GM12878 (cell line): ENCODE data around the gene VAX1. TPM values are rescaled to one million over a fixed set of nuclear protein-coding genes. Genes with fewer than 3 reads are reported as not detected.

Experiments
- ATAC-seq: fragments of 200-7000 bp; cut with Tn5 transposase; 3 replicates; pipeline ENCODE4 v1.9.1; 2020; ENCODE audit warnings: mild to moderate bottlenecking, moderate library complexity
- BruUV-seq: library from RNA; stranded (reverse); fragments of 400-500 nt; replicated peaks from 2 replicates; lab custom pipeline; 2021; lab: Mats Ljungman, UMichigan
- CTCF ChIA-PET: fragments of 300-600 bp; sonication (Branson Sonifier 250); formaldehyde crosslinking; extraction: SDS; loops from one replicate; lab custom pipeline; 2021; ENCODE audit warnings: inconsistent platforms; lab: Yijun Ruan, JAX
- POLR2A ChIA-PET: fragments of 350-600 bp; formaldehyde crosslinking; extraction: SDS; loops from one replicate; lab custom pipeline; 2021; ENCODE audit warnings: inconsistent platforms; lab: Charles Lee
- RAD21 ChIA-PET: fragments of 300-600 bp; sonication (Branson Sonifier 250); formaldehyde crosslinking; loops from one replicate; lab custom pipeline; 2023; ENCODE audit warnings: antibody characterized with exemption; ENCODE audit not compliant: unreplicated experiment; lab: Charles Lee
- SMC1A ChIA-PET: fragments of 300-600 bp; sonication (Branson Sonifier 250); formaldehyde crosslinking; loops from one replicate; lab custom pipeline; 2023; ENCODE audit not compliant: unreplicated experiment, uncharacterized antibody; lab: Charles Lee
- DNase-seq: peaks from one replicate; pipeline ENCODE4 v3.0.0-alpha.2; 2011; ENCODE audit warnings: low read depth, low spot score
- FAIRE-seq: peaks from 3 replicates; lab custom pipeline; 2011; peaks lifted over from hg19 to GRCh38; lab: Jason Lieb, UNC
- H2AFZ ChIP-seq: 2 replicates; pipeline ENCODE4 v1.6.0; 2011; ENCODE audit warnings: low read depth, low read length, control low read depth; ENCODE audit not compliant: control insufficient read depth
- H3K27ac ChIP-seq: 2 replicates; pipeline ENCODE4 v1.5.1; 2011; ENCODE audit warnings: control low read depth; ENCODE audit not compliant: control insufficient read depth, insufficient read depth
- H3K27me3 ChIP-seq, 2 experiments: replicated peaks in 1 of 2; 2 replicates each; pipeline versions ENCODE4 v1.6.0 to v1.6.1; 2011; ENCODE audit warnings: low read length in 1 of 2; ENCODE audit not compliant: control insufficient read depth in 2 of 2, insufficient read depth in 2 of 2
- H3K36me3 ChIP-seq, 2 experiments: 2 replicates each; pipeline ENCODE4 v1.5.1; 2011; ENCODE audit warnings: low read length in 1 of 2; ENCODE audit not compliant: control insufficient read depth in 2 of 2, insufficient read depth in 2 of 2
- H3K4me1 ChIP-seq: 2 replicates; pipeline ENCODE4 v1.6.1; 2011; ENCODE audit warnings: mild to moderate bottlenecking, low read length, moderate library complexity, mixed read lengths; ENCODE audit not compliant: control insufficient read depth, insufficient read depth
- H3K4me2 ChIP-seq: 2 replicates; pipeline ENCODE4 v1.6.0; 2011; ENCODE audit warnings: control low read depth; ENCODE audit not compliant: control insufficient read depth, insufficient read depth
- H3K4me3 ChIP-seq: fragments of 200-600 bp; sonication (generic); 2 replicates; pipeline ENCODE4 v1.5.1; 2016
- H3K79me2 ChIP-seq: 2 replicates; pipeline ENCODE4 v1.6.0; 2011; ENCODE audit warnings: low read length; ENCODE audit not compliant: control insufficient read depth, insufficient read depth
- H3K9ac ChIP-seq: 2 replicates; pipeline ENCODE4 v1.8.0; 2011; ENCODE audit warnings: low read length, control low read depth, mixed read lengths; ENCODE audit not compliant: control insufficient read depth, insufficient read depth
- H3K9me3 ChIP-seq: replicated peaks from 3 replicates; pipeline ENCODE4 v1.5.1; 2011; ENCODE audit warnings: mild to moderate bottlenecking, low read length; ENCODE audit not compliant: control insufficient read depth, insufficient read depth
- H4K20me1 ChIP-seq: 2 replicates; pipeline ENCODE4 v1.6.0; 2011; ENCODE audit not compliant: control insufficient read depth, insufficient read depth
- CBFB ChIP-seq: IDR thresholded peaks from 2 replicates; pipeline ENCODE4 v1.6.1; 2016; ENCODE audit warnings: antibody characterized with exemption, low read depth
- CHD4 ChIP-seq: fragments of 200-600 bp; sonication (generic); IDR thresholded peaks from 2 replicates; pipeline ENCODE4 v1.6.1; 2016; ENCODE audit warnings: mild to moderate bottlenecking
- EGR1 ChIP-seq, 2 experiments: IDR thresholded peaks; 1 replicate in 1 of 2; 2 replicates in 1 of 2; pipeline ENCODE4 v1.6.1; 2011 to 2012; ENCODE audit warnings: low read depth in 2 of 2, low read length in 2 of 2, borderline replicate concordance in 1 of 2, mild to moderate bottlenecking in 1 of 2, moderate library complexity in 1 of 2
- ETV6 ChIP-seq, 2 experiments: fragments of 450-650 bp in 1 of 2; IDR thresholded peaks in 1 of 2; conservative IDR thresholded peaks in 1 of 2; 2 replicates each; pipeline ENCODE4 v1.6.1; 2014; ENCODE audit warnings: antibody characterized with exemption in 1 of 2, borderline replicate concordance in 1 of 2, low read depth in 1 of 2, mild to moderate bottlenecking in 1 of 2, moderate library complexity in 1 of 2
- FOXM1 ChIP-seq: IDR thresholded peaks from 2 replicates; pipeline ENCODE4 v1.6.1; 2012; ENCODE audit warnings: low read depth, mild to moderate bottlenecking, inconsistent platforms, low read length, moderate library complexity
- PAX8 ChIP-seq: fragments of 450-650 bp; IDR thresholded peaks from 2 replicates; pipeline ENCODE4 v1.6.1; 2017; ENCODE audit warnings: mild to moderate bottlenecking, moderate library complexity
- PML ChIP-seq: IDR thresholded peaks from 2 replicates; pipeline ENCODE4 v1.6.1; 2012; ENCODE audit warnings: low read length, inconsistent platforms
- POLR2A ChIP-seq: IDR thresholded peaks from 2 replicates; pipeline ENCODE4 v1.6.1; 2011; ENCODE audit warnings: low read depth, mild to moderate bottlenecking, low read length
- RELA ChIP-seq: fragments of 450-650 bp; IDR thresholded peaks from 2 replicates; pipeline ENCODE4 v1.8.0; 2014; ENCODE audit warnings: borderline replicate concordance; ENCODE audit not compliant: partially characterized antibody
- RFX5 ChIP-seq: IDR thresholded peaks from 2 replicates; pipeline ENCODE4 v1.6.1; 2011; ENCODE audit warnings: low read depth, low read length, improper control_type of control experiment
- SPI1 ChIP-seq: IDR thresholded peaks from 2 replicates; pipeline ENCODE4 v1.6.1; 2011; ENCODE audit warnings: low read depth, mild to moderate bottlenecking, low read length, moderate library complexity, borderline replicate concordance; ENCODE audit not compliant: insufficient read depth
- TBL1XR1 ChIP-seq: IDR thresholded peaks from 2 replicates; pipeline ENCODE4 v1.6.1; 2012; ENCODE audit warnings: low read depth, low read length, improper control_type of control experiment
- ZNF384 ChIP-seq: IDR thresholded peaks from 2 replicates; pipeline ENCODE4 v1.6.1; 2012; ENCODE audit warnings: low read depth, mild to moderate bottlenecking, low read length, improper control_type of control experiment, borderline replicate concordance
- WGBS: methylation state at CpG from one replicate; pipeline ENCODE4 v1.1.6; 2016; ENCODE audit warnings: low lambda C conversion rate; ENCODE audit not compliant: insufficient replicate concordance, insufficient coverage; ENCODE audit errors: missing lambda C conversion rate; 5-methylcytosine and 5-hydroxymethylcytosine counted together
- in situ Hi-C: fragments of 300-500 bp; cut with MboI; formaldehyde crosslinking; loops from 9 replicates; pipeline ENCODE4 v1.14.3; 2018; ENCODE audit warnings: mixed read lengths
- intact Hi-C: fragments of 100-400 bp; cut with micrococcal nuclease; formaldehyde crosslinking; loops from one replicate; pipeline ENCODE4 v1.14.2; 2022; ENCODE audit not compliant: unreplicated experiment
- polyA plus RNA-seq, 11 experiments: library from polyadenylated mRNA; depleted of rRNA in 4 of 11; unstranded in 6 of 11; stranded (reverse) in 5 of 11; fragments of >200 nt; fragmentation: Nextera tagmentation in 4 of 11; fragmentation: Illumina TruSeq in 1 of 11; extraction: Ambion mirVana in 4 of 11; extraction: Trizol in 1 of 11; gene quantifications; 1 replicate in 1 of 11; 2 replicates in 10 of 11; pipeline versions ENCODE4 v1.2.1 to v1.2.3, GENCODE V29; 2011 to 2016; ENCODE audit warnings: inconsistent platforms in 2 of 11, missing spikeins in 2 of 11, low read depth in 1 of 11
- total RNA-seq, 4 experiments: library from RNA; depleted of rRNA in 3 of 4; stranded (reverse); fragments of >200 nt in 3 of 4; fragmentation: Illumina TruSeq in 1 of 4; extraction: Trizol in 1 of 4; gene quantifications; 2 replicates each; pipeline versions ENCODE4 v1.2.1 to v1.2.3, GENCODE V29; 2013 to 2021
- TF ChIP-seq, protein P1 (sequence below): IDR thresholded peaks from 2 replicates; pipeline ENCODE4 v1.6.1; 2012; ENCODE audit warnings: mild to moderate bottlenecking, low read depth, low read length
- TF ChIP-seq, protein P2 (sequence below): fragments of 450-650 bp; IDR thresholded peaks from 2 replicates; pipeline ENCODE4 v1.6.1; 2017; ENCODE audit warnings: mild to moderate bottlenecking, moderate library complexity

The VAX1 gene
- total and polyA plus RNA-seq, 10 of the 15 experiments (the other 5 are each of a cell fraction or from before 2014, with no cell fraction given), result not detected

DNA sequence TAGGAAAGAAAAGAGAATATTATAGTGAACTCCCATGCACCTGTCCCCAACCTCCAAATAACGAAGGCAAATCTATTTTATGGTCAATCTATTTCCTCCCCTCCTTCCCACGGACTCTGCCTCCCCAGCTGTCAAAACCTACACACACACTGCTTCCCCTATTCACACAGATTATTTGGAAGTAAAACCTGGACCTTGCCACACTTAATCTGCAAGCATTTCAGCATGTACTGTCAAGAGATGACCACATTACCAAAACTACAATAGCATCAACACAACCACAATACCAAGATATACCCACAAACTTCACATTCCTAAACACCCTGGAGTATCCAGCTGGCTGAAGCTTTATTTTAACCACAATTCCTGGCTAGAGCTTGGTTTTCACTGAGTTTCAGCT lies 31.4 kb upstream of the VAX1 start:
- CTCF ChIA-PET, result interaction anchor here (0.6 to 11.2 kb wide), 7 partner anchors 10 to 1049 kb away, joined by 3 to 286 read pairs (median 3); no protein-coding TSS in a partner anchor
- FAIRE-seq (no peak), DNase-seq (no peak), ATAC-seq (no peak)
- TF ChIP-seq, protein P1, sequence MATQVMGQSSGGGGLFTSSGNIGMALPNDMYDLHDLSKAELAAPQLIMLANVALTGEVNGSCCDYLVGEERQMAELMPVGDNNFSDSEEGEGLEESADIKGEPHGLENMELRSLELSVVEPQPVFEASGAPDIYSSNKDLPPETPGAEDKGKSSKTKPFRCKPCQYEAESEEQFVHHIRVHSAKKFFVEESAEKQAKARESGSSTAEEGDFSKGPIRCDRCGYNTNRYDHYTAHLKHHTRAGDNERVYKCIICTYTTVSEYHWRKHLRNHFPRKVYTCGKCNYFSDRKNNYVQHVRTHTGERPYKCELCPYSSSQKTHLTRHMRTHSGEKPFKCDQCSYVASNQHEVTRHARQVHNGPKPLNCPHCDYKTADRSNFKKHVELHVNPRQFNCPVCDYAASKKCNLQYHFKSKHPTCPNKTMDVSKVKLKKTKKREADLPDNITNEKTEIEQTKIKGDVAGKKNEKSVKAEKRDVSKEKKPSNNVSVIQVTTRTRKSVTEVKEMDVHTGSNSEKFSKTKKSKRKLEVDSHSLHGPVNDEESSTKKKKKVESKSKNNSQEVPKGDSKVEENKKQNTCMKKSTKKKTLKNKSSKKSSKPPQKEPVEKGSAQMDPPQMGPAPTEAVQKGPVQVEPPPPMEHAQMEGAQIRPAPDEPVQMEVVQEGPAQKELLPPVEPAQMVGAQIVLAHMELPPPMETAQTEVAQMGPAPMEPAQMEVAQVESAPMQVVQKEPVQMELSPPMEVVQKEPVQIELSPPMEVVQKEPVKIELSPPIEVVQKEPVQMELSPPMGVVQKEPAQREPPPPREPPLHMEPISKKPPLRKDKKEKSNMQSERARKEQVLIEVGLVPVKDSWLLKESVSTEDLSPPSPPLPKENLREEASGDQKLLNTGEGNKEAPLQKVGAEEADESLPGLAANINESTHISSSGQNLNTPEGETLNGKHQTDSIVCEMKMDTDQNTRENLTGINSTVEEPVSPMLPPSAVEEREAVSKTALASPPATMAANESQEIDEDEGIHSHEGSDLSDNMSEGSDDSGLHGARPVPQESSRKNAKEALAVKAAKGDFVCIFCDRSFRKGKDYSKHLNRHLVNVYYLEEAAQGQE, result no peak
- TF ChIP-seq EGR1 (IDR thresholded peaks at IDR 0.05; ENCODE audit: borderline replicate concordance in 1 of 2, low read depth in 2 of 2, low read length in 2 of 2), result no peak
- TF ChIP-seq RELA, result no peak
- no peak for TF ChIP-seq TBL1XR1
- no peak for TF ChIP-seq POLR2A
- no peak for TF ChIP-seq RFX5
- TF ChIP-seq SPI1, result no peak
- no peak for TF ChIP-seq ETV6 (conservative IDR thresholded peaks at IDR 0.05 in 1 of 2, IDR thresholded peaks at IDR 0.05 in 1 of 2; ENCODE audit: borderline replicate concordance in 1 of 2, low read depth in 1 of 2)
- TF ChIP-seq ZNF384, result no peak
- TF ChIP-seq CHD4, result no peak
- TF ChIP-seq FOXM1, result no peak
- TF ChIP-seq CBFB, result no peak
- TF ChIP-seq PAX8, result no peak
- no peak for TF ChIP-seq PML
- TF ChIP-seq, protein P2, sequence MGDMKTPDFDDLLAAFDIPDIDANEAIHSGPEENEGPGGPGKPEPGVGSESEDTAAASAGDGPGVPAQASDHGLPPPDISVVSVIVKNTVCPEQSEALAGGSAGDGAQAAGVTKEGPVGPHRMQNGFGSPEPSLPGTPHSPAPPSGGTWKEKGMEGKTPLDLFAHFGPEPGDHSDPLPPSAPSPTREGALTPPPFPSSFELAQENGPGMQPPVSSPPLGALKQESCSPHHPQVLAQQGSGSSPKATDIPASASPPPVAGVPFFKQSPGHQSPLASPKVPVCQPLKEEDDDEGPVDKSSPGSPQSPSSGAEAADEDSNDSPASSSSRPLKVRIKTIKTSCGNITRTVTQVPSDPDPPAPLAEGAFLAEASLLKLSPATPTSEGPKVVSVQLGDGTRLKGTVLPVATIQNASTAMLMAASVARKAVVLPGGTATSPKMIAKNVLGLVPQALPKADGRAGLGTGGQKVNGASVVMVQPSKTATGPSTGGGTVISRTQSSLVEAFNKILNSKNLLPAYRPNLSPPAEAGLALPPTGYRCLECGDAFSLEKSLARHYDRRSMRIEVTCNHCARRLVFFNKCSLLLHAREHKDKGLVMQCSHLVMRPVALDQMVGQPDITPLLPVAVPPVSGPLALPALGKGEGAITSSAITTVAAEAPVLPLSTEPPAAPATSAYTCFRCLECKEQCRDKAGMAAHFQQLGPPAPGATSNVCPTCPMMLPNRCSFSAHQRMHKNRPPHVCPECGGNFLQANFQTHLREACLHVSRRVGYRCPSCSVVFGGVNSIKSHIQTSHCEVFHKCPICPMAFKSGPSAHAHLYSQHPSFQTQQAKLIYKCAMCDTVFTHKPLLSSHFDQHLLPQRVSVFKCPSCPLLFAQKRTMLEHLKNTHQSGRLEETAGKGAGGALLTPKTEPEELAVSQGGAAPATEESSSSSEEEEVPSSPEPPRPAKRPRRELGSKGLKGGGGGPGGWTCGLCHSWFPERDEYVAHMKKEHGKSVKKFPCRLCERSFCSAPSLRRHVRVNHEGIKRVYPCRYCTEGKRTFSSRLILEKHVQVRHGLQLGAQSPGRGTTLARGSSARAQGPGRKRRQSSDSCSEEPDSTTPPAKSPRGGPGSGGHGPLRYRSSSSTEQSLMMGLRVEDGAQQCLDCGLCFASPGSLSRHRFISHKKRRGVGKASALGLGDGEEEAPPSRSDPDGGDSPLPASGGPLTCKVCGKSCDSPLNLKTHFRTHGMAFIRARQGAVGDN, result no peak
- no TSS peak for BruUV-seq
- intact Hi-C loops, result no loop called here
- RAD21 ChIA-PET, result interaction anchor here (0.7 to 5.2 kb wide), 2 partner anchors 327 to 373 kb away, joined by 3 to 47 read pairs; no protein-coding TSS in a partner anchor
- POLR2A ChIA-PET, result no interaction called here
- Histone ChIP-seq H3K79me2 (no peaks in the 10 kb centered on the region), H3K27me3 (peaks cover 16 to 19% of the 10 kb centered on the region in 2 experiments), H3K9ac (no peak overlapping the region), H3K36me3 (no peaks in the 10 kb centered on the region), H2AFZ (no peak overlapping the region), H3K4me2 (no peak overlapping the region), H3K27ac (no peak overlapping the region), H3K4me1 (no peaks in the 10 kb centered on the region), H4K20me1 (no peaks in the 10 kb centered on the region), H3K9me3 (no peaks in the 10 kb centered on the region), H3K4me3 (no peak overlapping the region)
- SMC1A ChIA-PET, result interaction anchor here (1.3 to 2.1 kb wide), 3 partner anchors 50 to 374 kb away, joined by 3 to 9 read pairs (median 5); no protein-coding TSS in a partner anchor
- 0% methylated on average over 2 of the region's 2 CpGs for WGBS
- in situ Hi-C loops, result no loop called here
